NCI-H2227 treated with DMSO at 0.1 percent for 48 hours (cell line): ENCODE results near the gene ADGRG7.
A peak's percentile ranks its signal among the peaks of the same experiment; 100 is the strongest.
"Not testable (repeated sequence)": the region's sequence is repeated elsewhere in the genome, so short reads cannot be mapped to it uniquely, and the experiment has no call there.

ENCODE experiments used
- DNase-seq: peaks from one replicate; lab custom pipeline; 2025; lab: John Stamatoyannopoulos, UW

The ADGRG7 gene, protein sequence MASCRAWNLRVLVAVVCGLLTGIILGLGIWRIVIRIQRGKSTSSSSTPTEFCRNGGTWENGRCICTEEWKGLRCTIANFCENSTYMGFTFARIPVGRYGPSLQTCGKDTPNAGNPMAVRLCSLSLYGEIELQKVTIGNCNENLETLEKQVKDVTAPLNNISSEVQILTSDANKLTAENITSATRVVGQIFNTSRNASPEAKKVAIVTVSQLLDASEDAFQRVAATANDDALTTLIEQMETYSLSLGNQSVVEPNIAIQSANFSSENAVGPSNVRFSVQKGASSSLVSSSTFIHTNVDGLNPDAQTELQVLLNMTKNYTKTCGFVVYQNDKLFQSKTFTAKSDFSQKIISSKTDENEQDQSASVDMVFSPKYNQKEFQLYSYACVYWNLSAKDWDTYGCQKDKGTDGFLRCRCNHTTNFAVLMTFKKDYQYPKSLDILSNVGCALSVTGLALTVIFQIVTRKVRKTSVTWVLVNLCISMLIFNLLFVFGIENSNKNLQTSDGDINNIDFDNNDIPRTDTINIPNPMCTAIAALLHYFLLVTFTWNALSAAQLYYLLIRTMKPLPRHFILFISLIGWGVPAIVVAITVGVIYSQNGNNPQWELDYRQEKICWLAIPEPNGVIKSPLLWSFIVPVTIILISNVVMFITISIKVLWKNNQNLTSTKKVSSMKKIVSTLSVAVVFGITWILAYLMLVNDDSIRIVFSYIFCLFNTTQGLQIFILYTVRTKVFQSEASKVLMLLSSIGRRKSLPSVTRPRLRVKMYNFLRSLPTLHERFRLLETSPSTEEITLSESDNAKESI

DNA sequence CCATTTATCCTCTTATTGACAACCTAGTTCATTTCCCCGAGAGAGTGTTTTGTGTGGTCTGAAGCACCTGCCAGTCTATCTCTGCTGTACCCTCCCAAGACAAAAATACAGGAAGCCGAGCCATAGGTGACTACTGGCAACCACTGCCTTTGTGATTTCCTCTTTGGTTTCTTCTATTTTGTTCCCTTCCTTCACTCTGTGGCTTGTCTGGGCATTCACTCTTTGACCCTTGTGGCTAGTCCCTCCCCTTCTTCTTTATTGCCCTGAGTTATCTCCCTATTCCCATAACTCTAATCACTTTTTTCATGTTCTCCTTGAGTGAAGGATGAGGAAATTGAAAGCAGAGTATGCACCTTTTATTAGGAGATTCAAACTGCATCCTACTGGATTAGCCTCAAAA is at the start of gene ADGRG7:
Gene ADGRG7 (plus strand): TSS at position 297 of the 400 bp plus-strand sequence. CDS start 256 bp downstream, outside the sequence.
- no peak for DNase-seq

DNA sequence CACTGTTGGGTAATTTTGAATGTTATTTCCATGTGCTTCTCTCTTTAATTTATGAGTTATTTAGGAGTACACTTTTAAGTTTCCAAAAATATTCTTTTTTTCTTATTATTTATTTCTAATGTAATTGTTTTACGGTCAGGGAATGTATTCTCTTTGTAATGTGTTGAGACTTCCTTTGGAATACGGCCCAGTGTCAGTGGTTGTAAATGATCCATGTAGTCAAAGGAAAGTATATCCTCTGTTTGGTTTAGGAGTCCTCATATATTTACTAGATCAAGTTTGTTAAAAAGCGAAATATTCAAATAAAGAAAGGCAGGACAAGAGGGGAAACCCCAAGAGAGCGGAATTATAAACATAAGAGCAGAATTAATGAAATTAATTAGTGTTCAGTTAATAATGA is 49.0 kb upstream of the ADGRG7 start:
- no peak for DNase-seq

DNA sequence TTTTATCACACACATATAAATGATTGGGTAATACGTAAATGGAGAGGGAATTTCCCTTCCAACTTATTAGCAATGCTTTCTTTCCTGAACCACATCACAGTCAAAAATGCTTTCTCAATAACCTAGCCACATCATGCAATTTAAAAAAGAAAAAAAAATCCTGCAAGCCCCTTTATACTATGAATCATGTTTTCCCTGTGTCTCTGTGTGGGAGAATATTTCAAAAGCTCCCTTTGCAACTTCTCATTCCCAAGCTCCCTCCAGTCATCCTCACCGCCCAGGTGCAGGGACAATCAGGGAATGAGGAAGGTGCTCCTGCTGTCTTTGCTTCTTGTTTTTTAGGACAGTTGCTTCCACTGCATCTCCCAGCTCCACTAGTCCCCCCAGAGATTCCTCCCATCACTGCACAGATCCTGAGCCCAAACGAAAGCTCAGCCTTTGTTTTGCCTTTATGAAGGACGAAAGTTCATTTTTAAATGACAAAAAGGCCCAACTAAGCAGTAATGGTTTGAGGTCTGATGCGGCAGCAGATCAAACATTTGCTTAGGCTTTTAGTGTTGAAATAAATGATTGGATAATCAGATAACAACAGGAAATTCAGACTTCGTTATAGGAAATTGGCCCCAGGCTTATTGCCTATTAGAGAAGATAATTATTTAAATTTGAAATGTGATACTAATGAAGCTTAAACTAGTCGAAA is 47.8 kb upstream of the ADGRG7 start:
- DNase-seq = no peak

DNA sequence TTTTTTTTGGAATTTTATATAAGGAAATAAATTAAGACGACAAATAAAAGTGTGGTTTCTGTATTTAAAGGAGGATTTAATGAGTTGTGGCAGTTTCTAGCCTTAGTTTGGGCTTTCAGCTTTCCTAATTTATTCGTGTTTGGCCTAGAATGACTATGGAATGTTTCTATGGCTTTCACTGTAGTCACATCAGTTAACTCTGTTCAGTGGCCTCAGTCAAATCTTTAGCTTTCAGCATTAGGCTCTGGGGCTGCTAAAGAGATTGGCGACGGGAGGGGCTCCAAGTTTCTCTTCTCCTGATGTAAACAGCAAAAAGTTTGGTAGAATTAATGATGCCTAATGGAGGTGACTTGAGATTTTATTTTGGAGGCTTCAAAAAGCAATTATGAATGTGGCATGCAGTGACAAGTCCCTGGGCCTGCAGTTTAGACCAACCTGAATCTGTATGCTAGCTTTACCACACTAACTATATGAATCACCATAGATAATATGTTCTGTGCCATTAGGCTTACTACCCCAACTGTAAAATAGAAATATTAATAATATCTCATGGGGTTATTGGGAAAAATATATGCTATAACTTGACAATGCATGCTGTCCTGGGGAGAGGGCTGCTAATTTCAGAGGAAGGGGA is 47.1 kb upstream of the ADGRG7 start:
- DNase-seq = no peak

DNA sequence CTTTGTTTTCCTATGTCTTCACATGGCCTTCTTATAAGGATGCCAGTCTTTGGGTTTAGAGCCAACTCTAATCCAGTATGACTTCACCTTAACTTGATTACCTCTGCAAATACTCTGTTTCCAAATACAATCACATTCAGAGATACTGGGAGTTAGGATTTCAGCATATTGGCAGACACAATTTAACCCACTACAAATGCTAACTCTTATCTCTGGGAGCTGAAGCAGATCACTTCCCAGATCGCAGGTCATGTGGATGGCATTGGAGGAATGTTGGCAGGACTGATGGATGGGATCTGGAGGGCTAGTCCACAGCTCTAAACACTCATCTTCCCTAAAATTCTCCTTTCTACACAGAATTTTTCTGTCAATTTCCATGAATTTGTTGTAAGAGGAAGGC is 46.2 kb upstream of the ADGRG7 start:
- no peak for DNase-seq

DNA sequence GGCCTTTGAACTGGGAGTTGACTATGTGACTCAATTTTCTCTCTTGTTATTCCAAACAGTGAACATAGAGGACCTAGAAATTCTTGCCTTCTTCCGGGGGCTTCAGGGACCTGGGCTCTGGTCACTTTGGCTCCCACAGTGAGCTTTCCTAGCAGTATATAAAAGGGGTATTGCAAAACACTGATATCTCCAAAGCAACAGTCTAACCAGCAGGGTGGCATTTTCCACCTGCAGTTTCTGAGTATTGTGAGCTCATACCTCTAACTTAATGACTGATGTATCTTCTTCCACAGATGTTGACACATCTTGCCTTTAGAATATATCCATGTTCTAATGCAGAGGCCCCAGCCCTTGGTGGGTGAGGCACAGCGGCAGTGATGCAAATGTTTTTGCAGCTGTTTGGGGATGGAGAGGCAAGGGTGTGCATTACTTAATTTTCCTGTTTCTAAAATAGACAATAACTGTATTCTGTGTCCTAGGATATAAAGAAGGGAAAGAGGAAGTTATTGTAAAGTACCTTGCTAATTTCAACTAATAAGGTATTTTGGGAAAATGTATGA is 45.7 kb upstream of the ADGRG7 start:
- no peak for DNase-seq

DNA sequence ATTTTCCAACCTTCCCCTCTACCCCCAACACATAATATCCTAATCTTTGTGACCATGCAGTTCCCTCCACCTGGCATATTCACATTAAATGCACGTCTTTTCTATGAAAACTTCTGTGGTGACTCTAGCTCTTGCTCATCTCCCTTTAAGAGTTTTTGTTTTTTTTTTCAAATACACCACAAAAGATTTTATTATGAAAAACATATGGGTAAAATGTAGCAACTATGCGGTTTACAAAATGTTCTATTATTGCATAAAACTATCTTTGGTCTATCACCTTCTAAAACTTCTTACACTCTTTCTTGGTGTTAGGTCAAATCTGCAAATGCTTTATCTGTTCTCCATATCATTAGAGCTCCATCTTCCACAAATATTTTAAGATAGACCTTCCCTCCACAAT is 38.6 kb upstream of the ADGRG7 start:
- no peak for DNase-seq

DNA sequence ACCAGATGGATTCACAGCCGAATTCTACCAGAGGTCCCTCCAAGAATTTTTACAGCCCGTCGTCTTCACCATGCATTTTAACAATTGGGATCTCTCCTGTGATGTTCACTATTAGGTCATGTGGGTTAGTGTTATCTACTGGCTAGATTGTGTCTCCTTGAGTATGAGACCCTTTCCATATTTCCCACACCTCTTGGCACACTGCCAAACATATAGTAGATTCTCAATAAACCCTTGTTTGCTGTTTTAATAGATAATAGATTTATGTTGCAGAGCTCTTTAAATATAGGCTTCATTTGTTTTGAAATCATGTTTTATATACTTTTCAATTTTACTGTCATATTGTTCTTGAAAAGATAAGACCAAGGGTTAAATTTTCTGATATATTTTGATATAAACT is 34.9 kb upstream of the ADGRG7 start:
- DNase-seq = no peak

DNA sequence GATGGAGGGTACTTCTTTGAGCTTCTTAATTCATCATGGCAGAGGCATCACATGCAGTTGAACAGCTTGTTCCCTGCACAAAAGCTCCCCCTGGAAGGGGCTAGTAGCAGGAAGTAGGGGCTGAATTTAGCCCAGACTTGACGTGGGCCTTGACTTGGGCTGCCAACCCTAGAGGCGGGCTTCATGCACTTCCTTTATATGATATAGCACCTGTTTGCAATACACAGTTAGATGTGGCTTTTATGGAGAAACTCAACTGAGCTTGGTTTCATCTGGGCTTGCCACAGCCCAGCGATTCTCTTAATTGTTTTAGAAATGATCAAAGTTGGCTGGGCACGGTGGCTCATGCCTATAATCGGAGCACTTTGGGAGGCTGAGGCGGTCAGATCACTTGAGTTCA is 33.7 kb upstream of the ADGRG7 start:
- no peak for DNase-seq

DNA sequence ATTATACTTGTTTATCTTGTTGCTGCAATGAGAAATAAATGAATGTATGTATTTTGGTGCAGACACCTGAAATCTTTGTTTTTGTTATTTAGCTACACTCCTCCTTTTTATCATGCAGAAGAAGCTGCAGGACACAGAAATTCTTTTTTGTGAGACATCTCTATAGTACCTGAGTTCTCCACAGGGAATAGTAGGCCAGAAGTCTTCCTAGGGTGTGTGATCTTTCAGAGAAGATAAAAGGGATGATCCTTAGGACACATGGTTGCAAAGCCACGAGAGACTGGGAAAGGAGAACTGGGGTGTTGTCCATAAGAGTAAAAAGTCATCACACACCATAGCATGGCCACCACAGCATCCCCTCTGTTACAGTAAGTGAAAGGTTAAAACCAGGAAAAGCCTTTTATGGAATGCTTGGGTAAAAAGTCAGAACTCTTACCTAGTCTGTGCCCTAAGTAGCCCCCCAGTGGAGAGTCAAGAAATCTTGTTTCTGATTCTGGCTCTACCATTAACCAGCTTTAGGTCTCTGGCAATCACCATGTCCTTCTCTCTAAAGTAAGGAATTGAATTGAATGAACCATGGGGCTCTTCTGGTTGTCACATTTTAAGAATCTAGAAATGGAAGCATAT is 31.9 kb upstream of the ADGRG7 start:
- DNase-seq = no peak

DNA sequence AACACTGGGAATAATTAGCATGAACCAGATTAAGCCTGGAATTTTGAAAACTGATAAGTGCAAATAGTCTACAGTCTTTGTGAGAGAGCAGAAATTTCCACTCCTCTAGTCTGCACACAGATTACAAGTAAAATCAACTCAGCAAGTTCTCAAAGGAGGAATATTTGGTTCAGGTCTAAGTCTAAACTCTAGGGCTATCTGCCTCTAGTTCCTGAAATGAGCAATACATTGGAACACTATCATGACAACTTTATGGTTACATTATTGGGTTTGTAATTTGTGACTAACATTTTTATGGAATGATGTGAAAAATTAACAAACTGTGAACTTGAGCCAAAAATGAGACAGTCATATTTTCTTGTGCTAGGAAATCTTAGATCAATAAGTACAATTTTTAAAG is 30.8 kb upstream of the ADGRG7 start:
- no peak for DNase-seq

DNA sequence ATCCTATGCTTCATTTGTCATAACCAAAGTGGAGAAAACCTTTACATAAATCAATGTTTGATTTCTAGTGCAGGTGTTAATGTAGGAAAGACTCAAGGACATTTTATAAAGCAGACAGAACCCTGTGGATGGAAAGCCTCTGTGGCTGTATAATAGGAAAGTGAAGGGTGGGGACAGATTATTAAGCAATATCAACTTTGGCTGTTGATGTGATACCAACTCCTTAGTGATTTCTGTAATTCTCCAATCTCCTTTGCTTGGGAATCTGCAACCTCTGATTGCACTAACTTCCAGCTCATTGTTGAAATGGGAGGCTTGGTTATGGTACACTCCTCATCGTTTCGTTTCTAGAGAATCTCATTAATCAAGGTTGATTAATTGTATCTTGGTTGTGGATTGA is 29.3 kb upstream of the ADGRG7 start:
- no peak for DNase-seq

DNA sequence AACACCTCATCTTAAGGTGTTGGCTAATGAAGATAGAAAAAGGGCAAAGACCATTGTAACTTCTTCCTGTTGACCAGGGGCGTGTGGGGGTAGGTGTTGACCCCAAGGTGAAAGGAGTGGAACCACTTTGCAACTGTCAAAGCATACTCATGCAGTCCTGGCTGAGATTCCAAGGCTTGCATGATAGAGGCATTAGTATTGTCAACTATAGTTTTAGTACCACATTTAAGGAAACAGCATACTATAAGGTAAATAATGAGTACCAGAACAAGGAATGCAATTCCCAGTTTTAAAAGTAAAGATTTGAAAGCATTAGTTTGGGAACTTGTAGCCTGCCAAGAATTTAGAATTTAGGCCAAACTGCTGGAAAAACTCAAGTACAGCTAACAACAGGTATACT is 27.8 kb upstream of the ADGRG7 start:
- no peak for DNase-seq

DNA sequence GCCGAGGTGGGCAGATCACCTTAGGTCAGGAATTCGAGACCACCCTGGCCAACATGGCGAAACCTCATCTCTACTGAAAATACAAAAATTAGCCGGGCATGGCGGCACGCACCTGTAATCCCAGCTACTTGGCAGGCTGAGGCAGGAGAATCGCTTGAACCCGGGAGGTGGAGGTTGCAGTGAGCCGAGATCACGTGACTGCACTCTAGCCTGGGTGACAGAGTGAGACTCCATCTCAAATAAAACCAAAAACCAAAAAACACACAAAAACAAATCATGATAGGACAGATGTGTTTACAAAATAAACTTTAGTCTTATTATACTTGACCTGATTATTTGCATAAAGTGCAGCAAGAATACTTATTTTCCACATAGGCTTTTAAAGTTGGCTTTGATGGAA is 27.2 kb upstream of the ADGRG7 start:
- DNase-seq = not testable (repeated sequence)

DNA sequence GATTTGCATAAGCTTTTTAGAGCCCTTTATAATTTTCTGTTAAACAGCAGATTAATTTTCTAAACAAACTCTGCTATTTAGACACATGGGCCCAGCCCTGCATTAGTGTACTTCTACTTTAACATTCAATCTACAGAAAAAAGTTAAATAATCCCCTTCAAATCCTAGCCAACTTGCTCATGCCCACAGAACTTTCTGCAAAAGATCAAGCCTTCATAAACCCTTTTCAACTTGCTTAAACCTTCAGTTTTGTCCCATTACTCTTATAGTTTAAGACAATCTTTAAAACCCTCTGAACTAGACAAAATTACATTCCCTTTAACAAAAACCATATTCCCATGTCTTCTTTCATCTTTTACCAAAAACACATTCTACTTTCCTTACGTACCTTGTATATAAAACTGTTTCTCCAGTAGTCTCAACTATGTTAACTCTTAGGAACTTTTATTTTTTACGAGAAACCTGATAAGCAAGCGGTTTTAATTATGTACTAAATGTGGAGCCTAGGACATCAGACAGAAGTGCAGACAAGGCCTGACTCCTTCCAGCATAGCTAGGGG is 25.2 kb upstream of the ADGRG7 start:
- DNase-seq = no peak

DNA sequence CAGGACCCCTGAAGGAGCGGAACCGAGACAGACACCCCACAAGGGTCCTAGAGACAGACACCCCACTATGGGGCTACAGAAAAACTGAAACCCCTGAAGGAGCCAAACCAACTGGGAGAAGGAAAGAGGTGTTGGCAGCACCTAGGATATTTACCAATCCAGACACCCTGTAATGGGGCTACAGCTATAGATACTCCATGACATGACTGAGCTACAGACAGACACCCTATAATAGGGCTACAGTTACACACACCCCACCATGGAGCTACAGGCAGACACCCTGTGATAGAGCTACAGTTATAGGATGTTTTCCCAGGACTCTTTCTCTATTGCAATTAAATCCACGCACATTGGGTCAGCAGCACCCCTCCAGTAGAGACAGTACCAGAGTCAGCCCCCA is 22.6 kb upstream of the ADGRG7 start:
- no peak for DNase-seq

DNA sequence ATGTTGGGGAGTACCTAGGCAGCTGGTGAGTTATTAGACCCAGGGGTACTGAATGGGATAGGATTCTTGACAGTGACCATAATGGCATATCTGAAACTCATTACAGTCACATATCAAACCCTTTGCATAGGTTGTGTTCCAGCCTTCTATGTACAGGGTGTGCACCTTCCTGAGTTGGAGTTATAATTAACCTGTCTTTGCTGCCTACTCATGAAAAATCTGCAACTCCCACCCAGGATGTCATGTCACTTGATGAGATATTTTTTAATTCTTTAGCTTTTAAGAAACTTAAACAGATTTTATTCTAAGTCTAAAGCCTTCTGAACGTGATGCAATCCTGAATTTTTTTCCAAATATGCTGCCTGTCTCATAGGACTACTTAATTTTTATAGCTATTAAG is 21.1 kb upstream of the ADGRG7 start:
- no peak for DNase-seq

DNA sequence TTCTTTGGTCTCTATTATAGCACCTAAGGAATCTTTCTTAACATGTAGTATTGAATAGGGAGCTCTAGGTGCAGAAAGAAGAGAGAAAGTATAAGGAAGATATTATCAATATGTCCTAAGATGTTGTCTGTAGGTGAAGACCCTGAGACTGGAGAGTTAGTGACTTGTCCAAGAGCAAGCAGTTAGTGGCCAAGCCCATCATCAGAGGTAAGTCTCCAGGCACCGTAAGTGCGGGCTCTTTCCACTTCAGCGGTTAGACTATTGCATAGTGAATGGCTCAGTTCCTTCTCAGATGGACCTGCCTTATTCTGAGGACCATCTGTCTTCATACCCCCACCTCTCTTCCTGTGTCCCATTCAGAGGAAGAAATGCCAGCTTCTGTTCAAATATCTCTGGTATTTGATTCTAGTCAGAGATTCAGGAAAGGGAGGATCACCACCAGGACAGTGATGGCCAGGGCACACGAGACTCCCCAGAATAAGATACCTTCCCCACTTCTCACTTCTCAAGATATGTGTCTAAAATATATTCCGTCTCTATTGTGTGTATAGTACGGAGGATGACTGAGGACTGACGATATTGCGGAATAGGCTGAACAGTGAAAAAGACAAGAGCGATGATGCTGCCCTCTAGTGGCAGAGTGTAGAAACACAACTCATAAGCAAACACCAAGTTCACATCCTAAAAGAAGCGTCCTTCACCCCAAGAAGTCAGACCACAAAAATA is 19.1 kb upstream of the ADGRG7 start:
- peak; percentile 20 for DNase-seq

DNA sequence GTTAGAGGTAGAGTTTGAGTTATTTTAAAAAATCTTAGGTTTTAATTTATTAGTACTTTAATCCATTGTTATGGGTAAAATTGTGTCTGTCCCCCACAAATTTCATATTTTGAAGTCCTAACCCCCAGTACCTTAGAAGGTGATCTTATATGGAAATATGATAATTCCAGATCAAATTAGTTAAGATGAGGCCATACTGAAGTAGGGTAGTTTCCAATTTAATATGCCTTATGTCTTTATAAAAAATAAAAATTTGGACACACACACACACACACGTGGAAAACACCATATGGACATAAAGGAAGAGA is 18.6 kb upstream of the ADGRG7 start:
- DNase-seq = no peak

DNA sequence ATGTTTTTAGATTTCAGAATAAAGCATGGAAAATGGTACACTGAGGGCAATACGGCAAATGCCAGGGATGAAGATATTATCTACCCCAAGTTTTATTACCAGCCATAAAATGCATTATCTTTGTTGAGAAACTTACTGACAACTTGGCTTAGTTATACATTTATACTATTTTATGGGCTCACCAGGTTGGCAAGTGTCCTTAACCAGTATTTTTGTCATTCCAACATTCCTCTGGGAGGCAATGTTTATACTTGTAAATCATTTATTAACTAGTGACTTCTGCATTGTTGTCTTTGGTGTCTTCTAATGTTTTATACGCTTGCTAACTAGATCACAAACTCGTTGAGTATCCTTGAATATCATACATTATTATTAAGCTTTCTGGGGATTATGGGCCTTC is 18.0 kb upstream of the ADGRG7 start:
- no peak for DNase-seq
